Hepatocyte (in vitro differentiated cells): ENCODE results near the gene NXN. TPM values are rescaled to one million over a fixed set of nuclear protein-coding genes. Genes with fewer than 3 reads are reported as not detected.
"Not testable (repeated sequence)": the region's sequence is repeated elsewhere in the genome, so short reads cannot be mapped to it uniquely, and the experiment has no call there.

ENCODE experiments used
- DNase-seq: peaks from one replicate; pipeline ENCODE4 v3.0.0-alpha.2; 2016; ENCODE audit warnings: low spot score
- H2AFZ ChIP-seq: fragments of 200-600 bp; sonication (generic); 2 replicates; pipeline ENCODE4 v1.6.0; 2016; ENCODE audit warnings: antibody characterized with exemption, mild to moderate bottlenecking
- H3K27ac ChIP-seq: fragments of 200-600 bp; sonication (generic); 2 replicates; pipeline ENCODE4 v1.5.1; 2016; ENCODE audit warnings: mild to moderate bottlenecking
- H3K27me3 ChIP-seq: fragments of 200-600 bp; sonication (generic); 2 replicates; pipeline ENCODE4 v1.6.1; 2016
- H3K36me3 ChIP-seq: fragments of 200-600 bp; sonication (generic); replicated peaks from 2 replicates; pipeline ENCODE4 v1.5.1; 2016; ENCODE audit warnings: low read depth; ENCODE audit not compliant: insufficient read depth
- H3K4me1 ChIP-seq: fragments of 200-600 bp; sonication (generic); 2 replicates; pipeline ENCODE4 v1.5.1; 2016; ENCODE audit warnings: mild to moderate bottlenecking, moderate library complexity; ENCODE audit not compliant: insufficient read depth
- H3K4me2 ChIP-seq: fragments of 200-600 bp; sonication (generic); 2 replicates; pipeline ENCODE4 v1.6.0; 2016
- H3K4me3 ChIP-seq: fragments of 200-600 bp; sonication (generic); 2 replicates; pipeline ENCODE4 v1.5.1; 2016; ENCODE audit warnings: mild to moderate bottlenecking
- H3K79me2 ChIP-seq: fragments of 200-600 bp; sonication (generic); 2 replicates; pipeline ENCODE4 v1.6.0; 2017; ENCODE audit warnings: mild to moderate bottlenecking
- H3K9me2 ChIP-seq: fragments of 200-600 bp; sonication (generic); replicated peaks from 2 replicates; pipeline ENCODE4 v1.6.0; 2017; ENCODE audit warnings: mild to moderate bottlenecking; ENCODE audit not compliant: insufficient read depth
- H3K9me3 ChIP-seq: fragments of 200-600 bp; sonication (generic); 2 replicates; pipeline ENCODE4 v1.5.1; 2016; ENCODE audit warnings: low read depth, mild to moderate bottlenecking
- H4K20me1 ChIP-seq: fragments of 200-600 bp; sonication (generic); 2 replicates; pipeline ENCODE4 v1.6.0; 2016; ENCODE audit warnings: mild to moderate bottlenecking; ENCODE audit not compliant: insufficient read depth, poor library complexity, severe bottlenecking
- EZH2 ChIP-seq: fragments of 200-600 bp; sonication (generic); IDR thresholded peaks from 2 replicates; pipeline ENCODE4 v1.6.1; 2016; ENCODE audit warnings: antibody characterized with exemption, mild to moderate bottlenecking, borderline replicate concordance
- EZH2phosphoT487 ChIP-seq: fragments of 200-600 bp; sonication (generic); IDR thresholded peaks from one replicate; pipeline ENCODE4 v1.6.1; 2018; ENCODE audit warnings: antibody characterized with exemption, mild to moderate bottlenecking, low read depth, moderate library complexity; ENCODE audit not compliant: unreplicated experiment, severe bottlenecking
- WGBS: methylation state at CpG from one replicate; pipeline ENCODE4 v1.1.6; 2016; ENCODE audit warnings: low lambda C conversion rate; ENCODE audit errors: missing lambda C conversion rate; 5-methylcytosine and 5-hydroxymethylcytosine counted together
- polyA plus RNA-seq: library from polyadenylated mRNA; unstranded; fragments of >200 nt; fragmentation: Nextera tagmentation; extraction: Ambion mirVana; gene quantifications from 2 replicates; pipeline ENCODE4 v1.2.1, GENCODE V29; 2016
- total RNA-seq: library from RNA; depleted of rRNA; stranded (reverse); fragments of >200 nt; gene quantifications from 2 replicates; pipeline ENCODE4 v1.2.3, GENCODE V29; 2014
- TF ChIP-seq, protein P1 (sequence below): fragments of 200-600 bp; sonication (generic); IDR thresholded peaks from 2 replicates; pipeline ENCODE4 v1.5.1; 2016; ENCODE audit warnings: antibody characterized with exemption, mild to moderate bottlenecking; ENCODE audit not compliant: poor library complexity

Gene NXN
- total and polyA plus RNA-seq, 2 experiments from 2014 or later: 55.0 to 74.1 TPM

DNA sequence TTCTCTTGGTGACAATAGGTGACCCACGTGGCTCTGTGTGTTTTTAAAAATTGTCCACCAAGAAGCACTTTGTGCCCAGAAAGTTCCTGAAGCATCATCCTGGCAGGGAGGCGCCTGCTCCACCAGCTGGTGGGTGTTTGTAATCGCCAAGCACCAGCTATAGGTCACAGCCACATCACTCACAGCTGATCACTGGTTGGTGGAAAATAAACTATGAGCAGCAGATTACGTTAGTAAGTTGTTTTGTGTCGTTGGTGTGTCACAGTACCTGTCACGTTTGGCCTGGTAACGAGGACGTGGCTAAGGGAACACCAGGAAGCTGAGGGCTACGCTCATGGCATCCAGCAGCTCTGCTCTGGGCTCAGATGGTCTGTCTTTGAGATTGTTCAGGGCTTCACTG, 187.3 kb downstream of the NXN start:
- Histone ChIP-seq H3K27me3 (no peaks in the 10 kb centered on the region), H2AFZ (no peak overlapping the region), H4K20me1 (no peaks in the 10 kb centered on the region), H3K4me2 (no peak overlapping the region), H3K79me2 (peaks cover under 1% of the 10 kb centered on the region), H3K9me2 (no peaks in the 10 kb centered on the region), H3K4me3 (no peak overlapping the region), H3K9me3 (no peaks in the 10 kb centered on the region), H3K36me3 (no peaks in the 10 kb centered on the region), H3K4me1 (peaks cover 7% of the 10 kb centered on the region), H3K27ac (no peak overlapping the region)
- 87% methylated on average over 9 of the region's 9 CpGs for WGBS
- TF ChIP-seq, protein P1, sequence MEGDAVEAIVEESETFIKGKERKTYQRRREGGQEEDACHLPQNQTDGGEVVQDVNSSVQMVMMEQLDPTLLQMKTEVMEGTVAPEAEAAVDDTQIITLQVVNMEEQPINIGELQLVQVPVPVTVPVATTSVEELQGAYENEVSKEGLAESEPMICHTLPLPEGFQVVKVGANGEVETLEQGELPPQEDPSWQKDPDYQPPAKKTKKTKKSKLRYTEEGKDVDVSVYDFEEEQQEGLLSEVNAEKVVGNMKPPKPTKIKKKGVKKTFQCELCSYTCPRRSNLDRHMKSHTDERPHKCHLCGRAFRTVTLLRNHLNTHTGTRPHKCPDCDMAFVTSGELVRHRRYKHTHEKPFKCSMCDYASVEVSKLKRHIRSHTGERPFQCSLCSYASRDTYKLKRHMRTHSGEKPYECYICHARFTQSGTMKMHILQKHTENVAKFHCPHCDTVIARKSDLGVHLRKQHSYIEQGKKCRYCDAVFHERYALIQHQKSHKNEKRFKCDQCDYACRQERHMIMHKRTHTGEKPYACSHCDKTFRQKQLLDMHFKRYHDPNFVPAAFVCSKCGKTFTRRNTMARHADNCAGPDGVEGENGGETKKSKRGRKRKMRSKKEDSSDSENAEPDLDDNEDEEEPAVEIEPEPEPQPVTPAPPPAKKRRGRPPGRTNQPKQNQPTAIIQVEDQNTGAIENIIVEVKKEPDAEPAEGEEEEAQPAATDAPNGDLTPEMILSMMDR: no peak
- TF ChIP-seq EZH2: no peak
- no peak for TF ChIP-seq EZH2phosphoT487
- DNase-seq: no peak

- DNase-seq: no peak
These were observed 187.7 kb downstream of the NXN start for GRCh38 chr17:791829-792228.

DNA sequence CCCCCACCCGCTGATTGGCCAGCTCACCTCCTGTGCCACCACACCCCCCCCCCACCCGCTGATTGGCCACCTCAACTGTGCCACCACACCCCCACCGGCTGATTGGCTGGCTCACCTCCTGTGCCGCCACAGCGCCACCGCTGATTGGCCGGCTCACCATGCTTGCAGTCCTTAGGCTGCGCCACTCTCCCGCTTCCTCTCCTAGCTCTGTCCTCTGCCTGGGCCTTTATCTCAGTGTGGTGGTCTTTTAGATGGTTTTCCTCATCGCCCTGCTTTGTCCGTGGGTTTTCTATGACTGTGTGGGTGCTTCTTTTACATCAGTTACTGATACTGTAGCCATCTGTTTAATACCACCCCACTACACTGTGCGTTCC, 188.7 kb downstream of the NXN start:
- H3K27ac ChIP-seq, H3K4me2 ChIP-seq, H3K9me2 ChIP-seq, H2AFZ ChIP-seq, DNase-seq, H4K20me1 ChIP-seq, H3K4me1 ChIP-seq, H3K36me3 ChIP-seq, H3K27me3 ChIP-seq, H3K9me3 ChIP-seq, H3K4me3 ChIP-seq: not testable (repeated sequence)
- peaks cover 11% of the 10 kb centered on the region for H3K79me2 ChIP-seq
- WGBS: 94% methylated on average over 9 of the region's 12 CpGs

More at GRCh38 chr17:791829-792228, 187.7 kb downstream of the NXN start:
- Histone ChIP-seq H3K27me3 (no peaks in the 10 kb centered on the region), H3K4me3 (no peak overlapping the region), H3K79me2 (peaks cover 5% of the 10 kb centered on the region), H3K27ac (no peak overlapping the region), H3K9me2 (no peaks in the 10 kb centered on the region), H3K4me1 (peaks cover 7% of the 10 kb centered on the region), H3K36me3 (no peaks in the 10 kb centered on the region), H2AFZ (no peak overlapping the region), H3K4me2 (no peak overlapping the region), H3K9me3 (no peaks in the 10 kb centered on the region), H4K20me1 (no peaks in the 10 kb centered on the region)
- no peak for TF ChIP-seq EZH2phosphoT487
- TF ChIP-seq EZH2: no peak
- TF ChIP-seq, protein P1: no peak
- 96% methylated on average over 19 of the region's 19 CpGs for WGBS

DNA sequence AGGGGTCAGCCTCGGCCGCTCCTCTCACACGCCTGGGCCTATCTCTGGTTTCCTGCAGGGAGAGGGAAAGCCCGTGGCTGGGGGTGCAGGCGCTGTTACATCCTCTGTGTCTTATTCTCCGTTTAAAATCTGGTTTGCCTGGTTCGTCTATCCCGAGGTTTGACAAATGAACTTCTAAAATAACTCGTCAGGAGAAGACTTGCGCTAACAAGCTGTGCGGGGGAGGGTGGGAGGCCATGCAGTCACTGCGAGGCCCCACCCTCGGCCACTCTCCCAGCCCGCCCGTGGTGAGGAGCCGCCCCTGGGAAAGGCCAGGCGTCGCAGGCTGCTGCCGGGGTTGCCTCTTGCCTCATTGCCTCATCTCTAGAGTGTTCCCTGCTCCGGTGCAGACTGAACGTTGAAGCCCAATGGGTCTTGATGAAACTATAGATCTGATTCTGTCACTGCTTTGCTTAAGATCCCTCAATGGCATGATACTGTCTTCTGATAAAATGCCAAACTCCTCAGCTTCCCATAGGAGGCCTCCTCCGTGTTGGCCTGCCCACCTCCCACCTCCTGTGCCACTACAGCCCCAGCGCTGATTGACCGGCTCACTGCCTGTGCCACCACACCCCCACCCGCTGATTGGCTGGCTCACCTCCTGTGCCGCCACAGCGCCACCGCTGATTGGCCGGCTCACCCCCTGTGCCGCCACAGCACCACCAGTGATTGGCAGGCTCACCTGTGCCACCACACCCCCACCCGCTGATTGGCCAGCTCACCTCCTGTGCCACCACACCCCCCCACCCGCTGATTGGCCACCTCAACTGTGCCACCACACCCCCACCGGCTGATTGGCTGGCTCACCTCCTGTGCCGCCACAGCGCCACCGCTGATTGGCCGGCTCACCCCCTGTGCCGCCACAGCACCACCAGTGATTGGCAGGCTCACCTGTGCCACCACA, 189.4 kb downstream of the NXN start:
- not testable (repeated sequence) for H3K36me3 ChIP-seq, H3K27me3 ChIP-seq, H3K4me3 ChIP-seq, H3K4me1 ChIP-seq, H3K9me3 ChIP-seq, H2AFZ ChIP-seq, H3K9me2 ChIP-seq, H3K4me2 ChIP-seq, H4K20me1 ChIP-seq, DNase-seq
- peak overlapping the region; percentile 27 for H3K27ac ChIP-seq
- 88% methylated on average over 26 of the region's 38 CpGs for WGBS
- peaks cover 18% of the 10 kb centered on the region for H3K79me2 ChIP-seq
